ENCODE data around the gene SLC12A9. TPM values are rescaled to one million over a fixed set of nuclear protein-coding genes. Genes with fewer than 3 reads are reported as not detected.

SLC12A9 gene
- total RNA-seq, 4 donors from 2014 or later, result 21.0 to 46.2 (median 23.1) TPM

GRCh38 chr7:100817097-100817496 lies 35.4 kb upstream of the SLC12A9 start:
- Histone ChIP-seq H3K4me3 (no peak overlapping the region), H3K9me3 (no peaks in the 10 kb centered on the region), H3K27ac (no peak overlapping the region), H3K27me3 (no peaks in the 10 kb centered on the region), H3K36me3 (peaks cover 0 to 30% (median 10%) of the 10 kb centered on the region in 4 donors), H3K4me1 (no peaks in the 10 kb centered on the region)
- in situ Hi-C loops (cut with MboI; ENCODE audit: low pct_ligation_motif_present in 1 of 4, low pct_unique_long_range_greater_than_20kb in 1 of 4, low sequenced_read_pairs in 3 of 4), result no loop called here
- DNase-seq, result no peak
- WGBS, 2 donors (ENCODE audit: low coverage in 1 of 2), result 89 to 90% methylated on average over 4 to 19 of the region's 19 CpGs
- intact Hi-C loops (cut with DNase I; ENCODE audit: low total_unique reads), result no loop called here
- no peak for TF ChIP-seq POLR2AphosphoS5 (IDR thresholded peaks at IDR 0.05)
- no peak for TF ChIP-seq CTCF (IDR thresholded peaks at IDR 0.05)
- TF ChIP-seq EP300 (IDR thresholded peaks at IDR 0.05; ENCODE audit: low read depth), result no peak
- TF ChIP-seq POLR2A (IDR thresholded peaks at IDR 0.05), result no peak

GRCh38 chr7:100818366-100818765 lies 34.1 kb upstream of the SLC12A9 start:
- DNase-seq, result no peak
- Histone ChIP-seq H3K4me1 (no peaks in the 10 kb centered on the region), H3K27me3 (no peaks in the 10 kb centered on the region), H3K27ac (no peak overlapping the region), H3K4me3 (no peak overlapping the region), H3K36me3 (peaks cover 0 to 37% (median 6%) of the 10 kb centered on the region in 4 donors), H3K9me3 (no peaks in the 10 kb centered on the region)
- TF ChIP-seq EP300 (IDR thresholded peaks at IDR 0.05; ENCODE audit: low read depth) (no peak), POLR2AphosphoS5 (IDR thresholded peaks at IDR 0.05) (no peak), CTCF (IDR thresholded peaks at IDR 0.05) (no peak), POLR2A (IDR thresholded peaks at IDR 0.05) (no peak)
- in situ Hi-C loops (cut with MboI; ENCODE audit: low pct_ligation_motif_present in 1 of 4, low pct_unique_long_range_greater_than_20kb in 1 of 4, low sequenced_read_pairs in 3 of 4), result no loop called here
- 94 to 100% methylated on average over 1 to 9 of the region's 9 CpGs for WGBS, 2 donors (ENCODE audit: low coverage in 1 of 2)
- intact Hi-C loops (cut with DNase I; ENCODE audit: low total_unique reads), result no loop called here

- Histone ChIP-seq H3K9me3 (no peaks in the 10 kb centered on the region), H3K27me3 (no peaks in the 10 kb centered on the region), H3K27ac (no peak overlapping the region), H3K36me3 (peaks cover 0 to 35% (median 6%) of the 10 kb centered on the region in 4 donors), H3K4me3 (no peak overlapping the region), H3K4me1 (no peaks in the 10 kb centered on the region)
- no peak for DNase-seq
- intact Hi-C loops (cut with DNase I; ENCODE audit: low total_unique reads), result no loop called here
- 85 to 88% methylated on average over 3 to 6 of the region's 6 CpGs for WGBS, 2 donors (ENCODE audit: low coverage in 1 of 2)
- no peak for TF ChIP-seq CTCF (IDR thresholded peaks at IDR 0.05)
- TF ChIP-seq POLR2AphosphoS5 (IDR thresholded peaks at IDR 0.05), result no peak
- TF ChIP-seq EP300 (IDR thresholded peaks at IDR 0.05; ENCODE audit: low read depth), result no peak
- TF ChIP-seq POLR2A (IDR thresholded peaks at IDR 0.05), result no peak
- in situ Hi-C loops (cut with MboI; ENCODE audit: low pct_ligation_motif_present in 1 of 4, low pct_unique_long_range_greater_than_20kb in 1 of 4, low sequenced_read_pairs in 3 of 4), result no loop called here
Observed at GRCh38 chr7:100818825-100819224, 33.7 kb upstream of the SLC12A9 start.

- Histone ChIP-seq H3K36me3 (peaks cover 0 to 34% (median 4%) of the 10 kb centered on the region in 4 donors), H3K27me3 (no peaks in the 10 kb centered on the region), H3K4me1 (peaks cover 0 to 4% (median 3%) of the 10 kb centered on the region in 4 donors), H3K9me3 (no peaks in the 10 kb centered on the region), H3K4me3 (no peak overlapping the region), H3K27ac (no peak overlapping the region)
- intact Hi-C loops (cut with DNase I; ENCODE audit: low total_unique reads) (no loop called here), in situ Hi-C loops (cut with MboI; ENCODE audit: low pct_ligation_motif_present in 1 of 4, low pct_unique_long_range_greater_than_20kb in 1 of 4, low sequenced_read_pairs in 3 of 4) (no loop called here)
- TF ChIP-seq CTCF (IDR thresholded peaks at IDR 0.05), result no peak
- no peak for TF ChIP-seq EP300 (IDR thresholded peaks at IDR 0.05; ENCODE audit: low read depth)
- TF ChIP-seq POLR2A (IDR thresholded peaks at IDR 0.05), result no peak
- no peak for TF ChIP-seq POLR2AphosphoS5 (IDR thresholded peaks at IDR 0.05)
- 94% methylated on average over 23 of the region's 23 CpGs; no CpG with 5 or more reads in 1 of the 2 donors for WGBS, 2 donors (ENCODE audit: low coverage in 1 of 2)
- no peak for DNase-seq
Observed at GRCh38 chr7:100819586-100819985, 32.9 kb upstream of the SLC12A9 start.
